PC-3 (cell line): ENCODE data around the gene VDAC1.

Source experiments
- CTCF ChIP-seq: fragments of 300-600 bp; sonication (generic); conservative IDR thresholded peaks from 2 replicates; pipeline ENCODE4 v1.5.1; 2017; ENCODE audit warnings: antibody characterized with exemption, low read depth, mild to moderate bottlenecking, low read length
- EZH2 ChIP-seq: fragments of 300-600 bp; sonication (generic); IDR thresholded peaks from one replicate; pipeline ENCODE4 v1.6.1; 2017; ENCODE audit warnings: antibody characterized with exemption, mild to moderate bottlenecking, low read length; ENCODE audit not compliant: unreplicated experiment
- EZH2phosphoT487 ChIP-seq: fragments of 300-600 bp; sonication (generic); IDR thresholded peaks from 2 replicates; pipeline ENCODE4 v1.6.1; 2018; ENCODE audit warnings: mild to moderate bottlenecking, antibody characterized with exemption, low read length, borderline replicate concordance

GRCh38 chr5:134006115-134006514 is 1.3 kb upstream of the VDAC1 start:
- TF ChIP-seq CTCF (no peak), EZH2phosphoT487 (no peak), EZH2 (no peak)
